Panc1 (cell line): ENCODE measurements around the gene CCDC8.

ENCODE experiments used
- CTCF ChIP-seq: fragments of 450-650 bp; IDR thresholded peaks from 2 replicates; pipeline ENCODE4 v1.5.1; 2017; ENCODE audit warnings: mild to moderate bottlenecking
- POLR2AphosphoS5 ChIP-seq: IDR thresholded peaks from 2 replicates; pipeline ENCODE4 v1.6.1; 2012; ENCODE audit warnings: mild to moderate bottlenecking, low read depth, low read length, moderate library complexity
- REST ChIP-seq, 2 experiments: IDR thresholded peaks; 2 replicates each; pipeline ENCODE4 v1.6.1; 2011 to 2012; ENCODE audit warnings: low read depth in 2 of 2, control low read depth in 1 of 2, low read length in 1 of 2, mild to moderate bottlenecking in 1 of 2, moderate library complexity in 1 of 2; ENCODE audit not compliant: insufficient read depth in 1 of 2

GRCh38 chr19:46407856-46408663 lies 5.3 kb downstream of the CCDC8 start:
- no peak for TF ChIP-seq CTCF
- no peak for TF ChIP-seq POLR2AphosphoS5
- TF ChIP-seq REST (IDR thresholded peaks at IDR 0.05; ENCODE audit: insufficient read depth in 1 of 2, low read depth in 2 of 2, low read length in 1 of 2) = no peak
